ENCODE measurements around the gene HMG20A.

DNA sequence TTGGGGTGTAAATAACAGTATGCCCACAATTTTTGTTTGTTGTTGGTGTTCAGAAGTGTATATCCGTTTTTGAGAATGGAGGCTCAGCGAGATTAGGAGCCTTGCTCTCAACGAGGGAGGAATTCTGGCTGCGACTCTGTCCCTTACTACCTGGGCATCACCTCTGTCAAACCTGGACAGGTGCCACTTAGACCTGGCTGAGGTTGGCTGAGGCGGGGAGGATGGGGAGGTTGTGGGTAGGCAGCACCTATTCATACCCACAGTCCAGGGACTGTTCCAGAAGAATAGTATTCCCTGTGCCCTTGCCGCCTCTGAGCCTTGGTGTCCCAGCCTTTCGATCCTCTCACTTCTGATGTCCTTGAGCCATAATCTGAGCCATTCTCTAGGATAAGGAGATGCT lies 112.2 kb downstream of the HMG20A start:
- no peak for TF ChIP-seq POLR2A (IDR thresholded peaks at IDR 0.05)
- TF ChIP-seq, protein P1, sequence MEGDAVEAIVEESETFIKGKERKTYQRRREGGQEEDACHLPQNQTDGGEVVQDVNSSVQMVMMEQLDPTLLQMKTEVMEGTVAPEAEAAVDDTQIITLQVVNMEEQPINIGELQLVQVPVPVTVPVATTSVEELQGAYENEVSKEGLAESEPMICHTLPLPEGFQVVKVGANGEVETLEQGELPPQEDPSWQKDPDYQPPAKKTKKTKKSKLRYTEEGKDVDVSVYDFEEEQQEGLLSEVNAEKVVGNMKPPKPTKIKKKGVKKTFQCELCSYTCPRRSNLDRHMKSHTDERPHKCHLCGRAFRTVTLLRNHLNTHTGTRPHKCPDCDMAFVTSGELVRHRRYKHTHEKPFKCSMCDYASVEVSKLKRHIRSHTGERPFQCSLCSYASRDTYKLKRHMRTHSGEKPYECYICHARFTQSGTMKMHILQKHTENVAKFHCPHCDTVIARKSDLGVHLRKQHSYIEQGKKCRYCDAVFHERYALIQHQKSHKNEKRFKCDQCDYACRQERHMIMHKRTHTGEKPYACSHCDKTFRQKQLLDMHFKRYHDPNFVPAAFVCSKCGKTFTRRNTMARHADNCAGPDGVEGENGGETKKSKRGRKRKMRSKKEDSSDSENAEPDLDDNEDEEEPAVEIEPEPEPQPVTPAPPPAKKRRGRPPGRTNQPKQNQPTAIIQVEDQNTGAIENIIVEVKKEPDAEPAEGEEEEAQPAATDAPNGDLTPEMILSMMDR (IDR thresholded peaks at IDR 0.05), result no peak
- TF ChIP-seq POLR2AphosphoS5 (IDR thresholded peaks at IDR 0.05), result no peak
